GM12872 (cell line): ENCODE results near the gene ACP2.

ENCODE experiments used
- TF ChIP-seq, protein P1 (sequence below): IDR thresholded peaks from 3 replicates; pipeline ENCODE4 v1.5.1; 2011; ENCODE audit warnings: low read depth, mild to moderate bottlenecking, low read length, moderate library complexity; ENCODE audit not compliant: insufficient read depth

ACP2 gene

GRCh38 chr11:47207459-47207858 is 41.2 kb downstream of the ACP2 start:
- TF ChIP-seq, protein P1, sequence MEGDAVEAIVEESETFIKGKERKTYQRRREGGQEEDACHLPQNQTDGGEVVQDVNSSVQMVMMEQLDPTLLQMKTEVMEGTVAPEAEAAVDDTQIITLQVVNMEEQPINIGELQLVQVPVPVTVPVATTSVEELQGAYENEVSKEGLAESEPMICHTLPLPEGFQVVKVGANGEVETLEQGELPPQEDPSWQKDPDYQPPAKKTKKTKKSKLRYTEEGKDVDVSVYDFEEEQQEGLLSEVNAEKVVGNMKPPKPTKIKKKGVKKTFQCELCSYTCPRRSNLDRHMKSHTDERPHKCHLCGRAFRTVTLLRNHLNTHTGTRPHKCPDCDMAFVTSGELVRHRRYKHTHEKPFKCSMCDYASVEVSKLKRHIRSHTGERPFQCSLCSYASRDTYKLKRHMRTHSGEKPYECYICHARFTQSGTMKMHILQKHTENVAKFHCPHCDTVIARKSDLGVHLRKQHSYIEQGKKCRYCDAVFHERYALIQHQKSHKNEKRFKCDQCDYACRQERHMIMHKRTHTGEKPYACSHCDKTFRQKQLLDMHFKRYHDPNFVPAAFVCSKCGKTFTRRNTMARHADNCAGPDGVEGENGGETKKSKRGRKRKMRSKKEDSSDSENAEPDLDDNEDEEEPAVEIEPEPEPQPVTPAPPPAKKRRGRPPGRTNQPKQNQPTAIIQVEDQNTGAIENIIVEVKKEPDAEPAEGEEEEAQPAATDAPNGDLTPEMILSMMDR, result no peak

- TF ChIP-seq, protein P1, result no peak
Measured at GRCh38 chr11:47204637-47204989, 44.0 kb downstream of the ACP2 start.

DNA sequence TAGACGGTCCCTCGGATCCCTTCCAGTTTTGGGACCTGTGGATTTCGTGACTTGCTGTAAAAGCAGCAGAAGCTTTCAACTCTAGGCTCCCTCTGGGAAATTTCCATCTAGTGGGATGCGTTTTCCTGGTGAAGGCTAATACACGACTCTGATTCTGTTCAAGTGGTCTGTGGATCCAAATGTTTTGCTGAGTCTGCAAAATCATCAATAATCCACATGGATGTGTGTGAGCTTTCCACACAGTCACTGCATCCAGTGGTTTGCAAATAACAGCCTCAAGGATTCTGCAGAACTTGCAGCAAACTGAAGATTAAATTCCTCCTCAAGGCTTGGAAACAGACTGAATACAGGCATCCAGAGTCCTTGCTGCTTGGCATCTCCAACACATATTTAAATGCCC is 46.0 kb downstream of the ACP2 start:
- TF ChIP-seq, protein P1, result no peak

DNA sequence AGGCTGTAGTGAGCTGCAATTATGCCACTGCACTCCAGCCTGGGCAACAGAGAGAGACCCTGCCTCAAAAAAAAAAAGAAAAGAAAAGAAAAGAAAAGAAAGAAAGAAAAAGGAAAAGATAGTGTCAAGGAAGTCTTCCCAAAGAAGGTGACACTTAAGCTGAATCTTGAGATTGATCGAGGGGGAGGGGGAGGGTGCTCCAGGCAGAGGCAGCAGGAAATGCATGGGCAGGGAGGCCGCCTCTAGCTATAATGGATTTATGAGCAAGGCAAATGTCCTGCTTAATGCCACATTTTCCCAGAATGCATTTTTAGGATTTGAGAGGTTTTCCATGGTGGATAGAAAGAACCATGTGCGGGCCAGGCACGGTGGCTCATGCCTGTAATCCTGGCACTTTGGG is 47.6 kb downstream of the ACP2 start:
- TF ChIP-seq, protein P1, result no peak

GRCh38 chr11:47192111-47192510 is 56.5 kb downstream of the ACP2 start:
- TF ChIP-seq, protein P1, result no peak
